Peyer's patch (tissue), 4 donors: Measurements from ENCODE around the gene STXBP3. TPM values are rescaled to one million over a fixed set of nuclear protein-coding genes. Genes with fewer than 3 reads are reported as not detected.

Experiments used
- DNase-seq, 3 donors: peaks; one replicate each; pipeline ENCODE4 v3.0.0-alpha.2; 2017 to 2019
- H3K27ac ChIP-seq, 4 donors: fragments of 200-600 bp; sonication (generic); one replicate each; pipeline ENCODE4 v1.5.1; 2016 to 2019
- H3K27me3 ChIP-seq, 2 donors: fragments of 200-600 bp; sonication (generic); one replicate each; pipeline ENCODE4 v1.5.1; 2019
- H3K36me3 ChIP-seq, 3 donors: fragments of 200-600 bp; sonication (generic); one replicate each; pipeline ENCODE4 v1.5.1; 2016 to 2019
- H3K4me1 ChIP-seq, 4 donors: fragments of 200-600 bp; sonication (generic); one replicate each; pipeline ENCODE4 v1.5.1; 2016 to 2019
- H3K4me3 ChIP-seq, 4 donors: fragments of 200-600 bp; sonication (generic); 1 replicate in 3 of 4; 2 replicates in 1 of 4; pipeline ENCODE4 v1.5.1; 2016 to 2019; ENCODE audit warnings: mild to moderate bottlenecking in 1 of 4
- H3K9me3 ChIP-seq, 4 donors: fragments of 200-600 bp; sonication (generic); one replicate each; pipeline ENCODE4 v1.5.1; 2016 to 2019; ENCODE audit warnings: mild to moderate bottlenecking in 1 of 4
- POLR2A ChIP-seq, 2 donors: fragments of 450-650 bp; IDR thresholded peaks; one replicate each; pipeline ENCODE4 v1.5.1; 2017; ENCODE audit warnings: antibody characterized with exemption in 2 of 2, mild to moderate bottlenecking in 2 of 2, moderate library complexity in 2 of 2
- total RNA-seq, 4 donors: library from RNA; depleted of rRNA; stranded (reverse); fragments of >200 nt; gene quantifications; one replicate each; pipeline ENCODE4 v1.1.0, GENCODE V29; 2016
- TF ChIP-seq, protein P1 (sequence below), 6 experiments: fragments of 450-650 bp in 4 of 6; fragments of 200-600 bp in 2 of 6; sonication (generic) in 1 of 6; IDR thresholded peaks; one replicate each; pipeline ENCODE4 v1.5.1; 2017 to 2019; ENCODE audit warnings: antibody characterized with exemption in 6 of 6, mild to moderate bottlenecking in 3 of 6, moderate library complexity in 1 of 6

Gene STXBP3
- total RNA-seq, 4 donors from 2014 or later = 51.3 to 106 (median 64.2) TPM

DNA sequence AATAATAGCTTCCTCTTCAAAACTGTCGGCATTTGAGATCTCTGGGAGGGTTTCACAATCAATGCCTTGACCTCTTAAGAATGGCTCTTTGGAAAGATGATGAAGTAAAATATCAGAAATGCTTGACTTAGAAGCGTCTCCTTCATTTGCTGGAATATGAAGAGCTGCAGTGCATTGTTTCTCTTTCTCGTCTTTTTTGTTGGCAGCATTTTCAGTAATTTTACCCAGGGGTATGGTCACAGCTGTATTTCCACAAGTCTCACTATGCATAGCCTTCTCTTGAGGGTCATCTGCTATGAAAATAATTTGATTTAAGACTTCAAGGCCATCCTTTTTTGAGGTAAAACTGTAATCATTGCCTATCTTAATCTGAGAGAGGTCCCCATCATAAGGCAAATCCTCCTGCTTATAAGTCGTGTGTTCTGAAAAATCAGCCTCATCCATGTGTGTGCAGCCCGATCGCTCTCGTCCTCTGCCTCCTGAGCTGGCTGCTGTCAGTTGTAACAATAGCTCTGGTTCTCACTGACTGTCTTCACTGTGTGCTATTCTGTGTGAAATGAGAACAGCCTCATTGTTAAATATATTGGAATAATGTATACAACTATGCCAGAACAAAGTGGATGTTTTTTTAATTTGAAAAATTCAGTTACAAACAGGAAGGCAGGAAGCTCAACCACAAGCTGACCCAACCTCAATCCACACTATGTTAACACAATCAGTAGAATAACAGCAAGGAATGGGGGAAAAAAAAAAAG is 105.9 kb downstream of the STXBP3 start:
- Histone ChIP-seq H3K27me3 (no peaks in the 10 kb centered on the region), H3K36me3 (no peaks in the 10 kb centered on the region), H3K27ac (no peak overlapping the region), H3K4me1 (no peaks in the 10 kb centered on the region), H3K4me3 (no peak overlapping the region), H3K9me3 (no peaks in the 10 kb centered on the region)
- DNase-seq = no peak
- no peak for TF ChIP-seq POLR2A (IDR thresholded peaks at IDR 0.05)
- TF ChIP-seq, protein P1, sequence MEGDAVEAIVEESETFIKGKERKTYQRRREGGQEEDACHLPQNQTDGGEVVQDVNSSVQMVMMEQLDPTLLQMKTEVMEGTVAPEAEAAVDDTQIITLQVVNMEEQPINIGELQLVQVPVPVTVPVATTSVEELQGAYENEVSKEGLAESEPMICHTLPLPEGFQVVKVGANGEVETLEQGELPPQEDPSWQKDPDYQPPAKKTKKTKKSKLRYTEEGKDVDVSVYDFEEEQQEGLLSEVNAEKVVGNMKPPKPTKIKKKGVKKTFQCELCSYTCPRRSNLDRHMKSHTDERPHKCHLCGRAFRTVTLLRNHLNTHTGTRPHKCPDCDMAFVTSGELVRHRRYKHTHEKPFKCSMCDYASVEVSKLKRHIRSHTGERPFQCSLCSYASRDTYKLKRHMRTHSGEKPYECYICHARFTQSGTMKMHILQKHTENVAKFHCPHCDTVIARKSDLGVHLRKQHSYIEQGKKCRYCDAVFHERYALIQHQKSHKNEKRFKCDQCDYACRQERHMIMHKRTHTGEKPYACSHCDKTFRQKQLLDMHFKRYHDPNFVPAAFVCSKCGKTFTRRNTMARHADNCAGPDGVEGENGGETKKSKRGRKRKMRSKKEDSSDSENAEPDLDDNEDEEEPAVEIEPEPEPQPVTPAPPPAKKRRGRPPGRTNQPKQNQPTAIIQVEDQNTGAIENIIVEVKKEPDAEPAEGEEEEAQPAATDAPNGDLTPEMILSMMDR (IDR thresholded peaks at IDR 0.05) = no peak

GRCh38 chr1:108854221-108855019 is 107.9 kb downstream of the STXBP3 start:
- no peaks in the 10 kb centered on the region for H3K4me1 ChIP-seq
- no peaks in the 10 kb centered on the region for H3K36me3 ChIP-seq
- no peaks in the 10 kb centered on the region for H3K27me3 ChIP-seq
- DNase-seq = no peak
- TF ChIP-seq POLR2A (IDR thresholded peaks at IDR 0.05) = no peak
- TF ChIP-seq, protein P1 (IDR thresholded peaks at IDR 0.05) = no peak
- no peaks in the 10 kb centered on the region for H3K9me3 ChIP-seq
- no peak overlapping the region for H3K4me3 ChIP-seq
- no peak overlapping the region for H3K27ac ChIP-seq

GRCh38 chr1:108856994-108857393 is 110.5 kb downstream of the STXBP3 start, which contains the start of gene AKNAD1:
Gene AKNAD1, minus strand, starts transcription at chr1:108857094. Its CDS starts 4,430 bp downstream, at chr1:108852664.
- Histone ChIP-seq H3K9me3 (no peaks in the 10 kb centered on the region), H3K36me3 (no peaks in the 10 kb centered on the region), H3K27ac (no peak within 1 kb of the TSS), H3K4me1 (no peaks in the 10 kb centered on the region), H3K4me3 (no peak within 1 kb of the TSS), H3K27me3 (no peaks in the 10 kb centered on the region)
- TF ChIP-seq, protein P1 (IDR thresholded peaks at IDR 0.05) = no peak
- no peak for TF ChIP-seq POLR2A (IDR thresholded peaks at IDR 0.05)
- DNase-seq = no peak

DNA sequence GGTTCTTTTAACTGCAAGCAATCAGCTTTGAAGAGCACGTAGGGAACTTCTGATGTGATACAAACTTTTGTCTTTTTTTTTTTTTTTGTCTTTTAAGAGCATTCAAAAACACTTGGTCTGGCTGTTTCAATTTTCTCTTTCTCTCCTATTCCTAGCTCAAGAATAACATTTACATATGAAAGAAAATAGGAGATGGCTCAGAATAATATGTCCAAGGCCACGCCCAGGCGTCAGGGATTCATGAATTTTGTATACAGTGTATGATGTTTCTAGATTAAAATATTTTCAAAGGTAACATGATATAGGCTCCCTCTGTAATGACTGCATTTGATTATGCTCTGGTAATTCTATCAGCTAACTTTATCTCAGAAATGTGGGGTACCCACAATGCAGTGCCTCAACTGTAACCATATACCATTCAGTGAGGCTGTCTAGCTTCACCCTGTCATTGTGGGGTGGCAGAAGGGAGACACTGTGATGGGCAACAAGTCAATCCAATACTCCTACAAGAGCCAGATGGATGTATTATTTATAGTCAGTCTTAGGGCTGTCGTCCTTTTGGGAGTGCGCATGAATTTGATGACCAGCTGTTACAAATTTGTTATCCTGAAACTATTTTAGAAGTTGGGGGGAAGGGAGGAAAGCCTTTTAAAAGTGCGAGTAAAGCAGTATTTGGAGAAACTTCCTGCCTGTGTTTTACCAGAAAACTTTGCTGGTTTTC is 111.9 kb downstream of the STXBP3 start:
- H3K9me3 ChIP-seq = no peaks in the 10 kb centered on the region
- H3K4me1 ChIP-seq = peaks cover 0 to 3% (median 0%) of the 10 kb centered on the region in 4 donors
- no peak for DNase-seq
- TF ChIP-seq POLR2A (IDR thresholded peaks at IDR 0.05) = no peak
- TF ChIP-seq, protein P1 (IDR thresholded peaks at IDR 0.05) = no peak
- no peak overlapping the region for H3K27ac ChIP-seq
- no peak overlapping the region for H3K4me3 ChIP-seq
- no peaks in the 10 kb centered on the region for H3K36me3 ChIP-seq
- H3K27me3 ChIP-seq = no peaks in the 10 kb centered on the region

Other genes starting within 250 kb of the STXBP3 start
- gene EEIG2, start 186.6 kb upstream of the STXBP3 start, total RNA-seq = 10 to 100 TPM; 11.1 to 20.6 (median 15.4) TPM
- gene HENMT1, start 85.6 kb upstream of the STXBP3 start, total RNA-seq = 1 to 10 TPM; 2.7 to 8.3 (median 5.4) TPM
- gene PRPF38B, start 54.4 kb upstream of the STXBP3 start, total RNA-seq = 10 to 100 TPM; 42.1 to 54.2 (median 45.6) TPM
- not detected for gene FNDC7, start 33.8 kb upstream of the STXBP3 start, total RNA-seq
- not detected for gene AKNAD1, start 110.4 kb downstream of the STXBP3 start, total RNA-seq
- 10 to 100 TPM; 23.1 to 24.9 (median 23.9) TPM for gene GPSM2, start 130.3 kb downstream of the STXBP3 start, total RNA-seq
- 10 to 100 TPM; 14.4 to 56.1 (median 18.9) TPM for gene CLCC1, start 216.8 kb downstream of the STXBP3 start, total RNA-seq